Fibroblast of skin of left quadriceps (primary cell): ENCODE data around the gene GPATCH2.
A peak's percentile ranks its signal among the peaks of the same experiment; 100 is the strongest.
"Not testable (repeated sequence)": the region's sequence is repeated elsewhere in the genome, so short reads cannot be mapped to it uniquely, and the experiment has no call there.

Experiments used
- DNase-seq, 2 experiments: peaks; one replicate each; pipeline ENCODE4 v3.0.0-alpha.2; 2013; ENCODE audit warnings: low read depth in 2 of 2

GPATCH2 gene

DNA sequence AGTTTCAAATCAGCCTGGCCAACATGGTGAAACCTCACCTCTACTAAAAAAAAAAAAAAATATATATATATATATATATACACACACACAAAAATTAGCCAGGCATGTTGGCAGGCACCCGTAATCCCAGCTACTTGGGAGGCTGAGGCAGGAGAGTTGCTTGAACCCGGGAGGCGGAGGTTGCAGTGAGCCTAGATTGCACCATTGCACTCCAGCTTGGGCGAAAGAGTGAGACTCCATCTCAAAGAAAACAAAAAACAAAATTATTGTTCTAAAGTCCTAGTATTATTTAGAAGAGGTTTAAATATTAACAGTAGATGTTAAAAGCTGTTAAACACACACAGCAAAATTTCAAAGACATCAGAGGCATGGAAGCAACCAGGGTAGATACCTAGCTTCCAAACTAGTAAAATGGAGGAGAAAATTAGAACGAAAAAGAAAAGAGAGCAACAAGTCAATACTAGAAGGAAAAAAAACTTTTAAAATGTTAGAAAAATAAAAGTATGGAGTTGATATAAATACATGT, 46.5 kb downstream of the GPATCH2 start:
- not testable (repeated sequence) for DNase-seq

DNA sequence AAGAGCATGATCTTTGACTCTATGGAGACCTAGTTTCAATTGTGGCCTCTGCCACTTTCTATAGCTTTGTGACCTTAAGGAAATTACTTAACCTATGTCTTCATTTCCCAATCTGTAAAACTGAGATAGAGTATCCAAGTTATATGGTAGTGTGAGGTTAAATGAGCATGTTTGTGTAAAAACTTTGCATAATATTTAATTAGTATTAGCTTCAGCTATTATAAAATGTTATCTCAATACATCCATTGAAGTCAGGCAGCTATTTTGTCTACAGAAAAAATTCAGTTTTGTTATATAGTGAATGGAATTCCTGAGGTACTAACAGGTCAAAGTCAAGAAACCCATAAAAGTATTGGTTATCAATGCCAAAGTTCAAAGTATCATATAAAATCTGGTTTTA, 53.6 kb downstream of the GPATCH2 start:
- DNase-seq: no peak

DNA sequence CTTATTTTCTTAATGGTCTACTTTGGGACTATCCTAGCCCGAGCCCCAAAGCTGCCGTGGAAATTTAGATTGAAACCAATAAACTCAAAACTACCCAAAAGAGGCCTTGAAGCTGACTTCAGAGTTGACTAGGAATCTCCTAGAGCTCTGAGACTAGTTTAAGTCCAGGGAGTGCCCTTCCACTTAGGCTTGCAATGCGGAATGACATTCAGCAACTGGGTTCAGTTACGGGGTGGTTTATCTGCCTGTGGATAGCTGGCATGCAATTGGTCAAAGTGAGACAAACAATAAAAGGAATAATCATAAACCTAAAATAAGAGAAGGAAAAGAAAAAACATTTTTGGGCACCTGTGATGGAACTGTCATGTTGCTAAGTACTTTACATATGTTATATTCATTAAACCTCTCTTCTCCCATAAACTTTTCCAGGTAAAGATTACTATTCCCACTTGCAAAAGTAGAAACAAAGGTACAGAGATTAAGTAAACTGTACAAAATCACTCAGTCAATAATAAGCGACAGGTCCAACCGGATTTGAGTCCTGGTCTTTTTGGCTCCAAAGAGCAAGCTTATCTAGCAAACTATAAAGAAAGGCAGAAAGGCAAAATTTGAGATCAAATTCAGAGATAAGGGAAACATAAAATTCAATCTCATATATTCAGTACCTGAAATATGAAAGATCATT, 56.5 kb downstream of the GPATCH2 start:
- DNase-seq: no peak

DNA sequence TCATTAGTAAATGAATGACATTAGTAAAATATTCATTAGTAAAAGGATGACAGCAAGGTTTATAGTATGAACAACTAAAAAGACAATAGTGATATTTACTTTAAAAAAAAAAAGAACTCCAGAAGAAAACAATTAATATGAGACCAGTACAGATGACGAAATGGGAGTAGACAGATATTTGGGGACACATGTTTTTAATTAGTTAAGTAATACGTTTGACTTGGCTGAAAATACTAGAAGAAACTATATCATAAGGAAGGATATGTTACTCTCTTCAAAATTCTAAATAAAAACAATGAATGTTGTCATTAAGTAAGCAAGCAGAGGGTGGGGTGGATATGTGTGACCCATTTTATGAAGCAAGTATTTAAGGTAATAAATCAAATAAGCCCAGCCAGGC, 61.9 kb downstream of the GPATCH2 start:
- DNase-seq: peak; percentile 20 to 29

DNA sequence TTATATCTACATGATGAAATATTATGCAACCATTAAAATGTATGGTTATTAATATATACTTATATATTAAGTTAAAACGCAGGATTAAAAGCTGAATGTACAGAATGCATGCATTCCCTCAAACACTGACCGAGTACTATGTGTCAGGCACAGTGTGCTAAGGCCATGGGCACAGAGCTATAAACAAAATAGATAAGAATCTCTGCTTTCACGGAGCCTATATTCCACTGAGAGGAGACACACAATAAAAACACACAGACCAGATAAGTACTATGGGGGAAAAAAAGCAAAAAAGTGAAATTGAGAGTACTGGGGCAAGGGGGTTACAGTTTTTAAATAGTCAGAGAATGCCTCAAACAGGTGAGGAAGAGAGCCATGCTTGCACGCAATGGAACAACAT, 62.7 kb downstream of the GPATCH2 start:
- no peak for DNase-seq

DNA sequence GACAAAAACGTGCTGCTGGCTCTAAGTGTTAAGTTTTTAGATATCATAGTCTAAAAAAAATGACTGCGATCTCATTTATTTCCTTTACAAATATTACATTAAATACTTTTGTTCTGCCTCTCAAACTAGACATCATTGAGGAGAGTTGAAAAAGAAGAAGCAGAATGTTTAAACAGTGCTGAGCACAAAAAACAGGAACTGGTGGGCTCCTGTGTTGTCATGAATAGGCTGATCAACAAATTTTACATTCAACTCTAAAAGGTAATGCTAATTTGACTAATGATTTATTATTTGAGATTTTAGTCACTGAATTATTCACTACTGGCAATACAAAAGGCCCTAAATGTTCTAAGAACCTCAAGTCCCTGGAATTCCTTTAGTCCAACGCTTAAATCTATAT, 66.1 kb downstream of the GPATCH2 start:
- no peak for DNase-seq

DNA sequence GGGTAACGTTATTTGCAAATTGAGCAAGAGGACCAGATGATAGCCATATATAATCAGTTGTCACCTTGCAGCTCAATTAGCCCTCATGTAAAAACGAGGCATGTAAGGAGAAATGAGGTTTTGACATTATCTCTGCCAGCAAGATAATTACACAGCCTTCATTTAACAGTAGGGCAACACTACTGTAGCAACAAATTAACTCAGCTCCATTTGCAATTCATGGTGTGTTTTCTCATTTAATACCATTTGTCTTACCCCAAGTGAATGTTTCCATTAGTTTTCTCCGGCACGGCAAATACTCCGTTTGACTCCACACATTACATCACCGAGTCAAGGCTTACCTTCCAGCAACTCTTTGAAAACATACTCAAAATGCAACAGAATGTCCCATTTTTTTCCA, 66.7 kb downstream of the GPATCH2 start:
- DNase-seq: no peak

DNA sequence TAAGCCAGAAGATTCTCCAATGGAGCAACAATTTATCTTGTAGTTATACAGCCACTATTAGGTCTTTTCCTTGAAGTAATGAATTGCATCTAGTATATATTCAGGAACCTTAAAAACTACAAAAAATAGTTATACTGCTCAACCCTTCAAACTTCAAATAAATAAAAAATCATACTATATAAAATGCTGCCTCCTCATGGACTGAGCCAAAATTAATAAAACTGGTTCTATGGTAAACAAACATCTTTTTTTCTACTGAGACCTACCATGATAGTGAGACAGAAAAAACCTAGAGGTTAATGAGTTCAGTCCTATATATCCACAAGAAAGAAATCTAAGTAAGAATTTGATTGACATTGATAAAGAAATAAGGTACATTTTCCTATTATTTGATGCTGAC, 67.7 kb downstream of the GPATCH2 start:
- DNase-seq: no peak

DNA sequence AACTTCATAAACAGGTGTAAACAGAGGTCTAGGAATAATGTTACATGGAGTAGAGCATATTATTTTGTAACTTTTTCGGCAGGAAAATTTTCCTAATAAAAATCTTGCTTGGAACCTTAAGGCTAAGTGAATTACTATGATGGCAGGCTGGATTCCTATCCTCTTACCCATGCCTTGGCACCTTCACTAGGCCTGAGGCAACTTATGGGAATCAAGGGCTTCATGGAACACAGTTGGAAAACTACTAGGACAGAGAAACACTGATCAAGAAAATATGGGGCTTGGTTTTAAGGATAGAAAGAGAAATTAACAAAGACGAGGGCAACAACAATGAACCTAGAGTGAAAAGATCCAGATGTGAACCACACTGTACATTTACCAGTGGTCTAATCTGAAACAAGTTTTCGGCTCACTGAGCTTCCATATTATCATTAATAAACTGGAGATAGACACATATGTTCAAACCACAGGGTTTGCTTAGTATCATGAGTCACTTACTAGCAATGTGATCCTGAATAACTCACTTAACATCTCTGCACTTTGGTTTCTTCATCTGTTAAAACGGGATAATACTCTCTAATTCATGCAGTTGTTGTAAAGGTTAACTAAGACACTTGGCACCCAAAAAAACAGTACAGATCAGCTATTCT, 68.5 kb downstream of the GPATCH2 start:
- DNase-seq: peak; percentile 87 to 88

DNA sequence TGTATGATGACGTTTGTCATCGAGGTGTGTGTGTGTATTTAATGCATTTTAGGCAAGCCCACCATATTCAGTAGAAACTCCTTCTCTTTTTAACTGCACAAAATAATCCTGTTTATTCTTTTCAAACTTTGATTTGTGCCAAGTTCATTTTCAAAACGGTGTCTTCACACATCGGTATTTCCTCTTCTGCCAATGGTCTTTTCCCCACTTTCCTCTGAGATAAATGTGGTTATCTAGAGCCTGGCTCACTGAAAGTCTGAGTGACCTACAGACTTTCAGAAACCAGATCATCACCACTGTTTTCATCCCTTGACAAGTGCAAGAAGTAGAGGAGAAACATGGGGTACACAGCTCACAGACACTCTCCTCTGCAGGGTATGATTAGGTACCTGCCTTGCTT, 69.4 kb downstream of the GPATCH2 start:
- no peak for DNase-seq

DNA sequence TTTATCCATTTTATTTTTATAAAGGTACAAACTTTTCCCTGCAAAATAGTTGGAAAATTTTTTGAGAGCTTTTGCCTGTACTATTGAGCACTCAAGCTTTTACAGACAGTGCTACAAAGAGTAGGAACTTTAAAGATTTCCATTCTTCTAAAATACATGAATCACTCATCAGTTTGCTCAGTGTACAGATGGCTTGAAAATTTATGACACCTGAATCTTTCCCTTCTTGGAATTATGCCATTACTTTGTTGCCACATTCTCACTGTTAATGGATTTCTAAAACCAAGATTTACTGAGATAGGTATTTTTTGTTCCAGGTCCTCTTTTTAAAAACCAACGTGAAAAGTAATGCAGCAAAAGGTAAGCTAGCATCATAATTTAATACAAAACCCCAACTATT, 76.0 kb downstream of the GPATCH2 start:
- no peak for DNase-seq

DNA sequence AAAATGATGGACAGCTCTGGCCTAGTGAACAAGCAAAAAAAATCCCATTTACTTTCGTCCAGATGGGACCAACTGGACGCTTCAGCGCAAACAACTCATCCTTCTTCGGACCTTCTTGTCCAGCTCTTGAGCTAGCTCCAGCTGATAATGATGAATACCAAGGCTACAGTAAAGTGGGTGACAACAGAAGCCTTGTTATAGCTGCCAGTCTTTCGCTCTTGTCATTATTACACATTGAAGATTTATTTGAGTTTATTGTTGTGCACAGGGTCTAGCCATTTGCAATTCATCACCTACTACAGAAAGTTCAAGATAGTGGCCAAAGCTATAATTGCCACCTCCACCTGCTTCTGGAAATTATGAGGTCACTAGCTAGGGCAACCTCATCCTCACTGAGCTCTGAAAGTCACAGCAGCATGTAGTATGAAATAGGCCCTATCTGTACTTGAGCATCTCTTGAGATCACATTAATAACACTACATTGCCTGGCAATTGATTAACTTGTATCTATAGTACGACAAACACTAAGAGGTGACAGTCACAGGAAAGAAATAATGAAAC, 76.9 kb downstream of the GPATCH2 start:
- DNase-seq: no peak

DNA sequence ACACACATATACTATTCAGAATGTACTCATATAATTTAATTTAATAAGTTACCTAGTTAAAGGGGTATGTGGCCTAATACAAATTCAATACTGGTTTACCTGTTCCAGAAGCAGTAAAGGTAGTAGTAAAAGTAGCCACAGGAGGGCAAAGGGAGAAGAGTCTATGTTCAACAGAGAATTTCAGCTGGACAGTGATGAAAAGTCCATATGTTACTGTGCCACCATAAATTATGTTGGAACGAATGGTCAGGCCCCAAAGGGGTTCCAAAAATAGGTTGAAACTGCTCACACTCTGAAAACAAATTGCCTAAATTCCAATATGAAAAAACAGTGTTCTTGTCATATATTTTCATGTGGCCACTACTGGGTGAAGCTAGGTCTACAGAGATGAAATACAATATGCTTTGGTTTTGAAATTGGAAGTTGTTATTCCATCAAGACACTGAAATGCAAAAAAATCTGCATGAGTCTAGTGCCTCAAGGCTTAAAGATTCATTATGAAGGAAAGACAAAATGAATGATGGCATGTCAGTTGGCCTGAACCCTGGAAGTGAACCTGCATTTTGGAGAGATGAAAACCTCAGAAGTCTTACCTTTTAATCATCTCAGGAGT, 78.4 kb downstream of the GPATCH2 start:
- DNase-seq: no peak

DNA sequence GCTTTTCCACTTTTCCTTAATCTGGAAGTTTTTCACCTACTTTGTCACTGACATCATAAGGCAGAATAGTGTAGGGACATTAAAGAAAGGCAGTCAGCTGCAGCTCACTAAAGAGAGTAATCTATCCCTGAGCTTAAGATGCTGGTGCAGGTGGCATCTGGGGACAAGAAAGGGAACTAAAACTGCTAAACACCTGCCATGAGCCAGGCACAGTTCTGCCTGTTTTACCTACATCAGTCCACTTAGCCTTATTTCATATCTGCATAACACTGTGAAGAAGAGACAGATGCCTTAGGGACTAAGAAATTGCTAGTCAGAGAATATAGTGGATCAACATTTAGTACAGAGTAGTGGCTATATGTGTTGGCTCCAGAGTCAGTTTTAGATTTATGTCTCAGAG, 88.1 kb downstream of the GPATCH2 start:
- no peak for DNase-seq

DNA sequence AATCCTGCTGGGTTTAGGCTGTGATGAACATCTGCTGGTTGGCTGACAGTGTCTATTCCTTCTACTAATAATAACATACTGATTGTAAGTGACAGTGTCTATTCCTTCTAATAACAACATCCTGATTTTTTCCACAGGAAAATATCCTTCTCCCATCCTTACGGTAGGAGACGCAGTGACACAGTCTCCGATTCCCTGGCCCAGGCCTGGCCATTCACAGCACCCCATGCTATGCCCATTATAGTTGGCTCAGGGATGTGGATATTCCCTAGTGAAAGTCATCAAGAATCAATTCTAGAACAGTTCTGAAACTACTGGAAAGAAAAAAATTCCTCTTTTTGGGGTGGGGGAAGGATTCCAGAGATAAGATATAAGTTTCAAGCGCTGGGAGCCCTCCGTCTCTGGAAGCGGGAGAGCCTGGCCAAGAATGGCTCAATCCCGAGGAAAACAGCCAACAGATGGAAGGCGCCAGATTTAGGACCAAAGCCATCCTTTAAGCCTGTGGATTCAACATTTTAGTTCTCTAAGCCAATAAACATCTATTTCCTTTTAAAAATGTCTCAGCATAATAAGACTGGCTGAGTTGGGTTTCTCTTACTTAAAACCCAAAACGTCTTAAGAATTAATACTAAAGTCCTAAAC, 88.6 kb downstream of the GPATCH2 start:
- no peak for DNase-seq

DNA sequence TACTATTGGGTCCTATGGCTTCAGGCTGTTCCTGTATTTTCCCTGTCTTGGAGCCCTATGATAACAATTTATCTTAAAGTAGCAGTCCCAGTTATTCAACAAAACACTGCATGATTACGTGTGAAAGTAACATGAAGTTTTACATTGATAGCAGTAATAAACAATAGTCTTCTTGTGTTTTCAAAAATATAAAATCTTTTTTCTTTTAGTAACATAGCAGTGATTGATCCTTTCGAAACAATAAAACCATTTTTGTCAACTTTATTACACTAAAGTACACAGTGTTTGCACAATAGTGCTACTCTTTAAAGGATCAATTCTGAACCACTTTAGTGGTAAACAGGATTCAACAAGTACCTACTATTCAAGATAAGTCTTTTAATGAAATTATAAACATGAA, 90.6 kb downstream of the GPATCH2 start:
- no peak for DNase-seq

DNA sequence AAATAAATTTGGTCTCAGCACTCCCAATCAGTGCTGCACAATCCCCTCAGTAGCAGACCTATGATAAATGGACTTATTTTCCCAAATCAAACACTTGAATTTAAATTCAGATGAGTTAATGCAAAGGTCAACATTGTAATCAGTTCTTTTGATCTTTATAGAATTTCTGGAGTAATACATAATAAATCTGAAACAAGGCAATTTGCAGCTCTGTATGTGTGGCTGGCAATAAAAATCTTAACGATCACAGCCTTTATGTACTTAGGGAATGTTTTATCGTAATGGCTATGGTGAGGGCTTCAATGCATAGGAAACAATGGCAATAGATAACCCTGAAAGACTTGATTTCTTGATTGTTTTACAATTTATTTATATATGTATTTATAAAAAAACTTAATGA, 91.4 kb downstream of the GPATCH2 start:
- DNase-seq: no peak

DNA sequence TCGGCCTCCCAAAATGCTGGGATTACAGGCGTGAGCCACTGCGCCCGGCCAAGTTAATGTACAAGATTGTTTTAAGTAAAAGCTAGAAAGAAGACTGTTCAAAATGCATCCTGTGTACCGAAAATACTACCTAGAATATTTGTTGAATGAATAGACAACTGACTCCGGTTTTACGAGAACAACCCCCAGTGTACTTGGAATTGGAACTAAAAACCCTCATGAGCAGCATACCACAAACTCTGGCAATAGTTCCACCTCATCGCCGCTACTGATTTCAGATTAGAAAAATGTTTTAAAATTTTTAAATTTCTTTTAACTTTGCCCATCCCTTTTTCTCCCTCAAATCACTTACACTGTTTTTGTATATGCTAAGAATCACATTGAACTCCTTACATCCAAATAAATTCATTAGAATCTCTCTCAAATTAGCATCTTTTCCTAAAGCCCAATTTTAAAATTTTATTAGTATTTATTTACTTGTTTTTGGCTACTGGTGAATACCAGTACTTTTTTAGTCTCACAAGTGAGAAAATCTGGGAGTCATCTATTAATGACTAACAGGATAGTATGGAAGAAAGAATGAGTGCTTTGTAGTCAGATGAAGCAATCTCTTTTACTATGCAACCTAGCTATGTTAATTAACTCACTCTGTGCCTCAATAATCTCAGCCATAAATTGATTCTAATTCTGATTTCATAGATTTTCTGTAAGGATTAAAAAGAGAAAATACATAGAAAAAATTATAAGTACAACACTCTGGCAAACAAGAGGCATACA, 95.1 kb downstream of the GPATCH2 start:
- DNase-seq: no peak

DNA sequence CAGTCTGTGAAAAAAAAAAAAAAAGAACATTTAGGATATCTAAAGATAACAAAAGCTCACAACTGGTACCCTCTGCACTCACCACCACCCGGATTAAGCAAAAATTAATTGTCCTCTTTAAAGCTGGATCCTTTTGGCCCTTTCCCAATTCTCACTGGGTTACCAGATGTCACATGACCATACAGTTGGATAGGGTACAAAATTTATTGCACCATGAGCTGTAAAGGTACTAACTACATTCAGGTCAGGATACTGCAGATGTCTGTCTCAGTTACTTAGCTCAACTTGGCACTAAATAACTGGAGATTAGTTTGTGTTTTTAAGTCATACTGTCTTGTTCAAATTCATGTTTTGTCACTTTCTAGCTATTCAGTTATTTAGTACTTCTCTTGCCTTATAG, 96.3 kb downstream of the GPATCH2 start:
- no peak for DNase-seq

DNA sequence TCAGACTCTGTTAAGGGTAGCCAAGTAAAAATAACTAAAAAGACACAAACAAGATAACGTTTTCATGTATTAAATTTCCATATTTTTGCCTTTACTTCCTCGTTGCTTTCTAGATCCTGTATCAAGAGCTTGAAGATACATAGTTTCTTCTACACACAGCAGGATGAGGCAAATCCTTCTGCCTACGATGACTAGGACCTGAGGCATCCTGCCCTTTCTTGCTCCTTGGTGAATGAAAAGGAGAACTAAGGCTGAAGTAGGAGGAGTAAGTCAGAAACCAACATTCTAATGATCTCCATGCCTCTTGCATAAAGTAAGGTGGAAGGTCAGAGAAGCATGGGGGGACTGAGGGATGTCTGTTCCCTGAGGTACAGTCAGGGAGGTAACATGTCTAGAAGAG, 102.6 kb downstream of the GPATCH2 start:
- no peak for DNase-seq

DNA sequence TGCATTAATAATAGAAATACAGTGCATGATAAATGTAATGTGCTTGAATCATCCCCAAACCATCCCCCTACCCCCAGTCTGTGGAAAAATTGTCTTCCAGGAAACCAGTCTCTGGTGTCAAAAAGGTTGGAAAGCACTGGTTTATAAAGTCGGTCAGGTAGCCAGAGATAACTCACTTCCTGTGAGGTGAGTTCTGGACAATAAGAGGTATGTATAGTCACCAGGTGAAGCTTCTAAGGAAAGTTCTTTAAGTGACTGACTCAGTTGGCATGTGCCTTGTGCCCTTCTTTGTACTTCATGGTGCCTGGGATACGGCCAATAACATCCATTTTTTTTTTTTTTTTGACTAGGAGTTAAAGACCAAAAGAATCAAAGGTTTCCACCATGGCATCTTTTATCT, 103.7 kb downstream of the GPATCH2 start:
- no peak for DNase-seq

DNA sequence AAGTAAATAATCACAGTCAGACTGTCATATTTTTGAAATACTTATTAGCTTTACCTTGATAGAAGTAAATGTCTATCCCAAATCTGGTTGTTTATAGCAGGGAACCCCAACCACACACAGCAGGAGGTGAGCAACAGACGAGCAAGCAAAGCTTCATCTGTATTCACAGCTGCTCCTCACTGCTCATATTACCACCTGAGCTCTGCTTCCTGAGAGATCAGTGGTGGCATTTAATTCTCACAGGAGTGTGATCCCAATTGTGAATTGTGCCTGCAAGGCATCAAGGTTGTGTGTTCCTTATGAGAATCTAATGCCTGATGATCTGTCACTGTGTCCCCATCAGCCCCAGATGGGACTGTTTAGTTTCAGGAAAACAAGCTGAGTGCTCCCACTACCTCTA, 104.3 kb downstream of the GPATCH2 start:
- DNase-seq: no peak
